DMS53 (cell line): ENCODE results near the gene TMEM44.
"Not testable (repeated sequence)": the region's sequence is repeated elsewhere in the genome, so short reads cannot be mapped to it uniquely, and the experiment has no call there.

Experiments
- DNase-seq: peaks from one replicate; lab custom pipeline; 2025; lab: John Stamatoyannopoulos, UW

TMEM44 gene

GRCh38 chr3:194554473-194555123 lies 78.6 kb downstream of the TMEM44 start:
- no peak for DNase-seq

GRCh38 chr3:194552327-194552949 lies 80.8 kb downstream of the TMEM44 start:
- no peak for DNase-seq

GRCh38 chr3:194549853-194550252 lies 83.4 kb downstream of the TMEM44 start:
- DNase-seq, result no peak

- DNase-seq, result no peak
Measured at GRCh38 chr3:194548346-194549321, 84.6 kb downstream of the TMEM44 start.

- no peak for DNase-seq
Measured at GRCh38 chr3:194547042-194547441, 86.2 kb downstream of the TMEM44 start.

GRCh38 chr3:194545538-194545937 lies 87.7 kb downstream of the TMEM44 start:
- DNase-seq, result not testable (repeated sequence)

- no peak for DNase-seq
Measured at GRCh38 chr3:194543550-194543949, 89.7 kb downstream of the TMEM44 start.

- DNase-seq, result no peak
Measured at GRCh38 chr3:194541483-194541882, 91.7 kb downstream of the TMEM44 start.

GRCh38 chr3:194540274-194540905 lies 92.8 kb downstream of the TMEM44 start:
- no peak for DNase-seq

- no peak for DNase-seq
Measured at GRCh38 chr3:194539498-194539897, 93.7 kb downstream of the TMEM44 start.

GRCh38 chr3:194537732-194538247 lies 95.4 kb downstream of the TMEM44 start:
- peak; percentile 45 for DNase-seq
